Inflammatory macrophage (primary cell): ENCODE results near the gene LRRC70.

Experiments
- DNase-seq, 2 donors: peaks; one replicate each; pipeline ENCODE4 v3.0.0-alpha.2; 2020 to 2022

LRRC70 gene

GRCh38 chr5:62575489-62575888 lies 3.1 kb upstream of the LRRC70 start:
- DNase-seq = no peak

- no peak for DNase-seq
Observed at GRCh38 chr5:62576570-62577170, 1.9 kb upstream of the LRRC70 start.

- no peak for DNase-seq
Observed at GRCh38 chr5:62577488-62577887, 1.1 kb upstream of the LRRC70 start.

- DNase-seq = no peak
Observed at GRCh38 chr5:62579761-62580160, 1.1 kb downstream of the LRRC70 start.

- no peak for DNase-seq
Observed at GRCh38 chr5:62581836-62582597, 3.4 kb downstream of the LRRC70 start.

GRCh38 chr5:62584391-62584790 lies 5.8 kb downstream of the LRRC70 start:
- DNase-seq = no peak

- DNase-seq = no peak
Observed at GRCh38 chr5:62585306-62585705, 6.7 kb downstream of the LRRC70 start.

GRCh38 chr5:62585751-62586150 lies 7.1 kb downstream of the LRRC70 start:
- DNase-seq = no peak

GRCh38 chr5:62587737-62588136 lies 9.1 kb downstream of the LRRC70 start:
- peak in 1 of 2 donors; percentile 14 for DNase-seq

- DNase-seq = no peak
Observed at GRCh38 chr5:62588668-62589067, 10.0 kb downstream of the LRRC70 start.

- DNase-seq = no peak
Observed at GRCh38 chr5:62589504-62589903, 10.9 kb downstream of the LRRC70 start.

GRCh38 chr5:62590387-62590786 lies 11.8 kb downstream of the LRRC70 start:
- no peak for DNase-seq

- DNase-seq = peak; percentile 74 to 78
Observed at GRCh38 chr5:62592558-62592957, 13.9 kb downstream of the LRRC70 start.

GRCh38 chr5:62593331-62593730 lies 14.7 kb downstream of the LRRC70 start:
- no peak for DNase-seq

- DNase-seq = no peak
Observed at GRCh38 chr5:62594364-62594984, 15.9 kb downstream of the LRRC70 start.

- no peak for DNase-seq
Observed at GRCh38 chr5:62596096-62596495, 17.5 kb downstream of the LRRC70 start.

- no peak for DNase-seq
Observed at GRCh38 chr5:62596691-62597090, 18.1 kb downstream of the LRRC70 start.

GRCh38 chr5:62597314-62597713 lies 18.7 kb downstream of the LRRC70 start:
- DNase-seq = no peak

- no peak for DNase-seq
Observed at GRCh38 chr5:62600560-62601252, 22.1 kb downstream of the LRRC70 start.

- no peak for DNase-seq
Observed at GRCh38 chr5:62603934-62604333, 25.3 kb downstream of the LRRC70 start.

GRCh38 chr5:62605638-62606037 lies 27.0 kb downstream of the LRRC70 start:
- no peak for DNase-seq

- DNase-seq = no peak
Observed at GRCh38 chr5:62606878-62607277, 28.3 kb downstream of the LRRC70 start.

GRCh38 chr5:62607615-62608014 lies 29.0 kb downstream of the LRRC70 start:
- DNase-seq = no peak
